ENCODE measurements around the gene ITGA6. TPM values are rescaled to one million over a fixed set of nuclear protein-coding genes. Genes with fewer than 3 reads are reported as not detected.

Gene ITGA6
- total RNA-seq, 5 donors from 2014 or later (not counting 1 experiment from before 2014, with no cell fraction given) = 50.7 to 188 (median 80.9) TPM

- H3K4me3 ChIP-seq (ENCODE audit: control insufficient read depth in 1 of 2, extremely low read depth in 1 of 2, low read length in 1 of 2) = peak overlapping the region; percentile 15 to 81
- peaks cover 26 to 35% of the 10 kb centered on the region in 2 experiments for H3K4me1 ChIP-seq (ENCODE audit: control insufficient read depth in 1 of 2, extremely low read depth in 1 of 2, insufficient read depth in 2 of 2, low read length in 2 of 2)
- ChIA-PET CTCF (interaction anchor here (0.5 to 1.0 kb wide), 3 partner anchors 53 to 1787 kb away, joined by 3 read pairs; no protein-coding TSS in a partner anchor), POLR2A (interaction anchor here in 1 of 2 donors (0.6 to 0.7 kb wide), 2 partner anchors 28 to 125 kb away, joined by 3 to 18 read pairs; no protein-coding TSS in a partner anchor)
- Mint-ChIP-seq H3K4me3 (peak overlapping the region; percentile 88 to 95 (median 92)), H3K9me3 (no peaks in the 10 kb centered on the region), H3K27ac (peak overlapping the region; percentile 40 to 58), H3K27me3 (no peaks in the 10 kb centered on the region), H3K4me1 (peaks cover 56 to 68% (median 65%) of the 10 kb centered on the region in 3 donors), H3K36me3 (peaks cover 7% of the 10 kb centered on the region)
- H3K36me3 ChIP-seq (ENCODE audit: control insufficient read depth in 2 of 2, extremely low read depth in 1 of 2, insufficient read depth in 1 of 2, low read length in 1 of 2) = no peaks in the 10 kb centered on the region
- H3K27me3 ChIP-seq (replicated peaks in 1 of 2; ENCODE audit: control insufficient read depth in 2 of 2, extremely low read depth in 1 of 2, insufficient read depth in 2 of 2, low read length in 1 of 2) = no peaks in the 10 kb centered on the region
- DNase-seq = peak in 2 of 35 experiments; percentile 16 to 21
- no peak for ATAC-seq (replicated peaks in 1 of 4)
- H3K27ac ChIP-seq (ENCODE audit: low read length) = no peak overlapping the region
- no peaks in the 10 kb centered on the region for H3K9me3 ChIP-seq
- WGBS (ENCODE audit: insufficient coverage) = 96% methylated on average over 6 of the region's 18 CpGs
Measured at GRCh38 chr2:172554352-172555271, 127.2 kb downstream of the ITGA6 start.

DNA sequence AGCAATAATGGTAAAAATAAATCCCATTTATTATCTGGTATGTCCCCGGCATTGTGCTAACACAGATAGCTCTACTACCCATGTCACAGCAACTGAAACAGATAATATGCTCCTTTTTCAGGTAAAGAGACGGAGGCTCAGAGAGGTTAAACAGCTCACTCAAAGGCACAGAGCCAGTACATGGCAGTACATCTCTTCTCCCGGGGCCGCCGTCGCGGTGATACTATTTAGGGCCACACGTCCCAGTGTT is 127.8 kb downstream of the ITGA6 start:
- Histone ChIP-seq H3K27me3 (replicated peaks in 1 of 2; ENCODE audit: control insufficient read depth in 2 of 2, extremely low read depth in 1 of 2, insufficient read depth in 2 of 2, low read length in 1 of 2) (no peaks in the 10 kb centered on the region), H3K4me3 (ENCODE audit: control insufficient read depth in 1 of 2, extremely low read depth in 1 of 2, low read length in 1 of 2) (peak overlapping the region; percentile 81 to 96), H3K36me3 (ENCODE audit: control insufficient read depth in 2 of 2, extremely low read depth in 1 of 2, insufficient read depth in 1 of 2, low read length in 1 of 2) (peaks cover 0 to 2% of the 10 kb centered on the region in 2 donors), H3K27ac (ENCODE audit: low read length) (peak overlapping the region; percentile 40), H3K4me1 (ENCODE audit: control insufficient read depth in 1 of 2, extremely low read depth in 1 of 2, insufficient read depth in 2 of 2, low read length in 2 of 2) (peaks cover 25 to 31% of the 10 kb centered on the region in 2 experiments), H3K9me3 (no peaks in the 10 kb centered on the region)
- no peaks in the 10 kb centered on the region for H3K9me3 Mint-ChIP-seq
- no peak for DNase-seq
- H3K36me3 Mint-ChIP-seq = peaks cover 7% of the 10 kb centered on the region
- WGBS (ENCODE audit: insufficient coverage) = 11% methylated on average over 8 of the region's 8 CpGs
- H3K4me3 Mint-ChIP-seq = peak overlapping the region; percentile 88 to 95 (median 92)
- POLR2A ChIA-PET = interaction anchor here in 1 of 2 donors (0.7 kb wide), 1 partner anchor 126 kb away, joined by 3 read pairs; no protein-coding TSS in a partner anchor
- H3K4me1 Mint-ChIP-seq = peaks cover 51 to 62% (median 59%) of the 10 kb centered on the region in 3 donors
- no peaks in the 10 kb centered on the region for H3K27me3 Mint-ChIP-seq
- peak in 3 of 4 experiments; percentile 13 to 22 (median 20) for ATAC-seq (replicated peaks in 1 of 4)
- CTCF ChIA-PET = interaction anchor here (0.7 to 1.0 kb wide), 2 partner anchors 113 to 1786 kb away, joined by 3 read pairs; no protein-coding TSS in a partner anchor
- peak overlapping the region; percentile 92 to 95 for H3K27ac Mint-ChIP-seq

Other genes starting within 250 kb of the ITGA6 start
- 10 to 100 TPM; 37.3 to 70.3 (median 48.6) TPM for gene PDK1, start 128.5 kb downstream of the ITGA6 start, total RNA-seq

Data from T-cell (primary cell).